SK-N-SH treated with all-trans-retinoic acid at 6 μM for 48 hours (cell line): ENCODE measurements around the gene TMEM144.

Source experiments
- ATAC-seq: fragments of 200-7000 bp; cut with Tn5 transposase; 3 replicates; pipeline ENCODE4 v1.9.1; 2020; ENCODE audit warnings: mild to moderate bottlenecking, moderate library complexity
- ARNTL ChIP-seq: fragments of 450-650 bp; formaldehyde crosslinking; IDR thresholded peaks from 2 replicates; pipeline ENCODE4 v1.5.0; 2020; ENCODE audit warnings: low read depth, mild to moderate bottlenecking, moderate library complexity, borderline replicate concordance
- BACH2 ChIP-seq: fragments of 250-450 bp; sonication (Bioruptor Pico); IDR thresholded peaks from 2 replicates; pipeline ENCODE4 v1.9.0; 2021; ENCODE audit warnings: mild to moderate bottlenecking, borderline replicate concordance
- CSDC2 ChIP-seq: fragments of 250-450 bp; sonication (Bioruptor Pico); IDR thresholded peaks from 2 replicates; pipeline ENCODE4 v1.5.0; 2020; ENCODE audit warnings: mild to moderate bottlenecking, moderate library complexity
- ESRRG ChIP-seq: fragments of 250-450 bp; sonication (Bioruptor Pico); IDR thresholded peaks from 2 replicates; pipeline ENCODE4 v1.6.1; 2021; ENCODE audit warnings: mild to moderate bottlenecking
- ISL1 ChIP-seq: fragments of 250-450 bp; sonication (Bioruptor Pico); IDR thresholded peaks from 2 replicates; pipeline ENCODE4 v2.1.2; 2022; ENCODE audit warnings: mild to moderate bottlenecking, moderate library complexity
- OSR1 ChIP-seq: fragments of 250-450 bp; sonication (Bioruptor Pico); IDR thresholded peaks from 2 replicates; pipeline ENCODE4 v1.8.0; 2022; ENCODE audit warnings: moderate library complexity, mild to moderate bottlenecking, inconsistent platforms
- PPARA ChIP-seq: fragments of 250-450 bp; sonication (Bioruptor Pico); IDR thresholded peaks from 2 replicates; pipeline ENCODE4 v1.5.0; 2020; ENCODE audit warnings: mild to moderate bottlenecking, borderline replicate concordance
- SNAI2 ChIP-seq: fragments of 250-450 bp; sonication (Bioruptor Pico); IDR thresholded peaks from 2 replicates; pipeline ENCODE4 v1.5.0; 2020; ENCODE audit warnings: mild to moderate bottlenecking, moderate library complexity
- ZC3H10 ChIP-seq: fragments of 250-450 bp; sonication (Bioruptor Pico); IDR thresholded peaks from 2 replicates; pipeline ENCODE4 v1.5.1; 2021; ENCODE audit warnings: mild to moderate bottlenecking, moderate library complexity
- ZFP3 ChIP-seq: fragments of 250-450 bp; sonication (Bioruptor Pico); IDR thresholded peaks from 2 replicates; pipeline ENCODE4 v1.5.0; 2020; ENCODE audit warnings: mild to moderate bottlenecking, moderate library complexity
- ZFP30 ChIP-seq: fragments of 450-650 bp; formaldehyde crosslinking; IDR thresholded peaks from 2 replicates; pipeline ENCODE4 v1.5.0; 2022; ENCODE audit warnings: mild to moderate bottlenecking, moderate library complexity
- ZNF565 ChIP-seq: fragments of 450-650 bp; formaldehyde crosslinking; conservative IDR thresholded peaks from 2 replicates; pipeline ENCODE4 v1.5.0; 2020; ENCODE audit warnings: low read depth, mild to moderate bottlenecking, moderate library complexity
- ZNF70 ChIP-seq: fragments of 450-650 bp; formaldehyde crosslinking; IDR thresholded peaks from 2 replicates; pipeline ENCODE4 v1.5.0; 2020; ENCODE audit warnings: mild to moderate bottlenecking, moderate library complexity
- ZNF8 ChIP-seq: fragments of 450-650 bp; formaldehyde crosslinking; IDR thresholded peaks from 2 replicates; pipeline ENCODE4 v1.5.0; 2020; ENCODE audit warnings: mild to moderate bottlenecking, moderate library complexity
- TF ChIP-seq, protein P1 (sequence below): fragments of 250-450 bp; sonication (Bioruptor Pico); IDR thresholded peaks from 2 replicates; pipeline ENCODE4 v1.5.0; 2020; ENCODE audit warnings: mild to moderate bottlenecking, moderate library complexity
- TF ChIP-seq, protein P2 (sequence below): fragments of 250-450 bp; sonication (Bioruptor Pico); IDR thresholded peaks from 2 replicates; pipeline ENCODE4 v1.8.0; 2020; ENCODE audit warnings: mild to moderate bottlenecking, moderate library complexity, borderline replicate concordance
- TF ChIP-seq, protein P3 (sequence below): fragments of 250-450 bp; sonication (Bioruptor Pico); IDR thresholded peaks from 2 replicates; pipeline ENCODE4 v1.5.1; 2020; ENCODE audit warnings: low read depth, mild to moderate bottlenecking, moderate library complexity
- TF ChIP-seq, protein P4 (sequence below): fragments of 250-450 bp; sonication (Bioruptor Pico); IDR thresholded peaks from 2 replicates; pipeline ENCODE4 v1.8.0; 2021; ENCODE audit warnings: low read depth, mild to moderate bottlenecking, moderate library complexity, borderline replicate concordance
- TF ChIP-seq, protein P5 (sequence below): fragments of 250-450 bp; sonication (Bioruptor Pico); IDR thresholded peaks from 2 replicates; pipeline ENCODE4 v1.5.1; 2021; ENCODE audit warnings: mild to moderate bottlenecking, moderate library complexity

Gene TMEM144

DNA sequence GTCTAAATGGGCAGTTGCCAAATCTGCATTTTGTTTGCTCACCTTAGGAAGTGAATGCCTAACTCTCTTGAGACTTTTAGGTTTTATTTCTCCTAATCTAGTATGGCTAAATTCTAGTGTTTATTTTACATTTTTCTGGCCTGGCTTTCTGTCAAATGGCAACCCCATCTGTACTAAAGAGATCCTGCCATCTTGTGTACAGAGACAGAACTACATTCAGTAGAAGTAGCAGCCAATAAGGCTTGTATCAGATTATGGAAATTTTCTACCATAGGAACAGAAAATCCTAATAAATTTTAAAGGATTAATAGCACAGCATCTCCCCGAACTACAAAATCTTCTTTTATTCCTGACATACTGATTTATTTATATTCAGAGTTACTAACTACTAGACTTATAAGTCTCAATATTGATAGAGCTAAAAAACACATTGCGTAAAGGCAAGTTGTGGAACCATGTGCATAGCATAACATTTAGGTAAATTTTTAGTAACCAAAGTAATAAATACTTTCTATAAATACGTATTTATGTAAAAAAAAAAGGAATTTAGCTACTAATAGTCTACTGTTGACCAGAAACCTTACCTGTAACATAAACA, 45.5 kb downstream of the TMEM144 start:
- no peak for TF ChIP-seq ZNF70
- no peak for TF ChIP-seq OSR1 (CRISPR knock-in tag)
- no peak for TF ChIP-seq ZC3H10
- TF ChIP-seq, protein P1, sequence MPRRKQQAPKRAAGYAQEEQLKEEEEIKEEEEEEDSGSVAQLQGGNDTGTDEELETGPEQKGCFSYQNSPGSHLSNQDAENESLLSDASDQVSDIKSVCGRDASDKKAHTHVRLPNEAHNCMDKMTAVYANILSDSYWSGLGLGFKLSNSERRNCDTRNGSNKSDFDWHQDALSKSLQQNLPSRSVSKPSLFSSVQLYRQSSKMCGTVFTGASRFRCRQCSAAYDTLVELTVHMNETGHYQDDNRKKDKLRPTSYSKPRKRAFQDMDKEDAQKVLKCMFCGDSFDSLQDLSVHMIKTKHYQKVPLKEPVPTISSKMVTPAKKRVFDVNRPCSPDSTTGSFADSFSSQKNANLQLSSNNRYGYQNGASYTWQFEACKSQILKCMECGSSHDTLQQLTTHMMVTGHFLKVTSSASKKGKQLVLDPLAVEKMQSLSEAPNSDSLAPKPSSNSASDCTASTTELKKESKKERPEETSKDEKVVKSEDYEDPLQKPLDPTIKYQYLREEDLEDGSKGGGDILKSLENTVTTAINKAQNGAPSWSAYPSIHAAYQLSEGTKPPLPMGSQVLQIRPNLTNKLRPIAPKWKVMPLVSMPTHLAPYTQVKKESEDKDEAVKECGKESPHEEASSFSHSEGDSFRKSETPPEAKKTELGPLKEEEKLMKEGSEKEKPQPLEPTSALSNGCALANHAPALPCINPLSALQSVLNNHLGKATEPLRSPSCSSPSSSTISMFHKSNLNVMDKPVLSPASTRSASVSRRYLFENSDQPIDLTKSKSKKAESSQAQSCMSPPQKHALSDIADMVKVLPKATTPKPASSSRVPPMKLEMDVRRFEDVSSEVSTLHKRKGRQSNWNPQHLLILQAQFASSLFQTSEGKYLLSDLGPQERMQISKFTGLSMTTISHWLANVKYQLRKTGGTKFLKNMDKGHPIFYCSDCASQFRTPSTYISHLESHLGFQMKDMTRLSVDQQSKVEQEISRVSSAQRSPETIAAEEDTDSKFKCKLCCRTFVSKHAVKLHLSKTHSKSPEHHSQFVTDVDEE (CRISPR knock-in tag): no peak
- no peak for TF ChIP-seq SNAI2 (CRISPR knock-in tag)
- TF ChIP-seq ISL1 (CRISPR knock-in tag): no peak
- TF ChIP-seq, protein P2, sequence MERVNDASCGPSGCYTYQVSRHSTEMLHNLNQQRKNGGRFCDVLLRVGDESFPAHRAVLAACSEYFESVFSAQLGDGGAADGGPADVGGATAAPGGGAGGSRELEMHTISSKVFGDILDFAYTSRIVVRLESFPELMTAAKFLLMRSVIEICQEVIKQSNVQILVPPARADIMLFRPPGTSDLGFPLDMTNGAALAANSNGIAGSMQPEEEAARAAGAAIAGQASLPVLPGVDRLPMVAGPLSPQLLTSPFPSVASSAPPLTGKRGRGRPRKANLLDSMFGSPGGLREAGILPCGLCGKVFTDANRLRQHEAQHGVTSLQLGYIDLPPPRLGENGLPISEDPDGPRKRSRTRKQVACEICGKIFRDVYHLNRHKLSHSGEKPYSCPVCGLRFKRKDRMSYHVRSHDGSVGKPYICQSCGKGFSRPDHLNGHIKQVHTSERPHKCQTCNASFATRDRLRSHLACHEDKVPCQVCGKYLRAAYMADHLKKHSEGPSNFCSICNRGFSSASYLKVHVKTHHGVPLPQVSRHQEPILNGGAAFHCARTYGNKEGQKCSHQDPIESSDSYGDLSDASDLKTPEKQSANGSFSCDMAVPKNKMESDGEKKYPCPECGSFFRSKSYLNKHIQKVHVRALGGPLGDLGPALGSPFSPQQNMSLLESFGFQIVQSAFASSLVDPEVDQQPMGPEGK (CRISPR knock-in tag): no peak
- ATAC-seq: peak; percentile 77

DNA sequence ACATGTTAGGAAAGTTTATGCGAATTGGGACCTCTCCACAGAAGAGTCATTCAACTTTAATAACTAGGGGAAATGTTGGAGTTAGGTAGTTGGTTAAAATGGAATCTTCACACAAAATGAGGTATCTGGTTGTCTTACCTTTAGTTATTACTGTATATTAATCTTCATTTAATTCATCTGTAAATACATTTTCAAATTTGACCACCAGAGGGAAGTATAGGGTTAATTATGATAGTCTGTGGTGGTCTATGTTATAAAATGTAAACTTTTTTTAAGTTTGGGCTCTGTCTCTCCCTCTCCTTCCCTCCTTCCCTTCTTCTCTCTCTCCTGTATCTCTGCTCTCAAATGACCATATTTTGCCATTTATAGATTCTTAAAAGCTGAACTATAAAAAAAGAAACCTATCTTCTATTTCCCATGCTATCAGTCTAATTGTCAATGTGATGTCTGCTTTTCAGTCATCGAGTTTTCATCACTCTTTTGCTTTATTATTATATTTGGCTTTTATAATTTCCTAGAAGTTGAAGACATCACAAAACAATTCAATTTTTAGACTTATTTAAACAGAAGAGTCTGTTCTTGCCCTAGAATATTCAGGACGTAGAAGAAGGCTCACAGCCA, 49.8 kb downstream of the TMEM144 start:
- ATAC-seq: peak; percentile 70
- TF ChIP-seq OSR1 (CRISPR knock-in tag) (no peak), ISL1 (CRISPR knock-in tag) (no peak), ZNF70 (no peak), ZNF8 (no peak), PPARA (CRISPR knock-in tag) (no peak), SNAI2 (CRISPR knock-in tag) (no peak), ARNTL (CRISPR knock-in tag) (no peak), CSDC2 (CRISPR knock-in tag) (no peak), ZC3H10 (no peak), ZFP30 (CRISPR knock-in tag) (no peak), ZFP3 (CRISPR knock-in tag) (no peak), ESRRG (CRISPR knock-in tag) (no peak), ZNF565 (no peak), BACH2 (CRISPR knock-in tag) (no peak)
- TF ChIP-seq, protein P3, sequence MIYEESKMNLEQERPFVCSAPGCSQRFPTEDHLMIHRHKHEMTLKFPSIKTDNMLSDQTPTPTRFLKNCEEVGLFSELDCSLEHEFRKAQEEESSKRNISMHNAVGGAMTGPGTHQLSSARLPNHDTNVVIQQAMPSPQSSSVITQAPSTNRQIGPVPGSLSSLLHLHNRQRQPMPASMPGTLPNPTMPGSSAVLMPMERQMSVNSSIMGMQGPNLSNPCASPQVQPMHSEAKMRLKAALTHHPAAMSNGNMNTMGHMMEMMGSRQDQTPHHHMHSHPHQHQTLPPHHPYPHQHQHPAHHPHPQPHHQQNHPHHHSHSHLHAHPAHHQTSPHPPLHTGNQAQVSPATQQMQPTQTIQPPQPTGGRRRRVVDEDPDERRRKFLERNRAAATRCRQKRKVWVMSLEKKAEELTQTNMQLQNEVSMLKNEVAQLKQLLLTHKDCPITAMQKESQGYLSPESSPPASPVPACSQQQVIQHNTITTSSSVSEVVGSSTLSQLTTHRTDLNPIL (CRISPR knock-in tag): no peak
- TF ChIP-seq, protein P2 (CRISPR knock-in tag): no peak
- TF ChIP-seq, protein P4, sequence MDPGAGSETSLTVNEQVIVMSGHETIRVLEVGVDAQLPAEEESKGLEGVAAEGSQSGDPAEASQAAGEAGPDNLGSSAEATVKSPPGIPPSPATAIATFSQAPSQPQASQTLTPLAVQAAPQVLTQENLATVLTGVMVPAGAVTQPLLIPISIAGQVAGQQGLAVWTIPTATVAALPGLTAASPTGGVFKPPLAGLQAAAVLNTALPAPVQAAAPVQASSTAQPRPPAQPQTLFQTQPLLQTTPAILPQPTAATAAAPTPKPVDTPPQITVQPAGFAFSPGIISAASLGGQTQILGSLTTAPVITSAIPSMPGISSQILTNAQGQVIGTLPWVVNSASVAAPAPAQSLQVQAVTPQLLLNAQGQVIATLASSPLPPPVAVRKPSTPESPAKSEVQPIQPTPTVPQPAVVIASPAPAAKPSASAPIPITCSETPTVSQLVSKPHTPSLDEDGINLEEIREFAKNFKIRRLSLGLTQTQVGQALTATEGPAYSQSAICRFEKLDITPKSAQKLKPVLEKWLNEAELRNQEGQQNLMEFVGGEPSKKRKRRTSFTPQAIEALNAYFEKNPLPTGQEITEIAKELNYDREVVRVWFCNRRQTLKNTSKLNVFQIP (CRISPR knock-in tag): no peak
- TF ChIP-seq, protein P5, sequence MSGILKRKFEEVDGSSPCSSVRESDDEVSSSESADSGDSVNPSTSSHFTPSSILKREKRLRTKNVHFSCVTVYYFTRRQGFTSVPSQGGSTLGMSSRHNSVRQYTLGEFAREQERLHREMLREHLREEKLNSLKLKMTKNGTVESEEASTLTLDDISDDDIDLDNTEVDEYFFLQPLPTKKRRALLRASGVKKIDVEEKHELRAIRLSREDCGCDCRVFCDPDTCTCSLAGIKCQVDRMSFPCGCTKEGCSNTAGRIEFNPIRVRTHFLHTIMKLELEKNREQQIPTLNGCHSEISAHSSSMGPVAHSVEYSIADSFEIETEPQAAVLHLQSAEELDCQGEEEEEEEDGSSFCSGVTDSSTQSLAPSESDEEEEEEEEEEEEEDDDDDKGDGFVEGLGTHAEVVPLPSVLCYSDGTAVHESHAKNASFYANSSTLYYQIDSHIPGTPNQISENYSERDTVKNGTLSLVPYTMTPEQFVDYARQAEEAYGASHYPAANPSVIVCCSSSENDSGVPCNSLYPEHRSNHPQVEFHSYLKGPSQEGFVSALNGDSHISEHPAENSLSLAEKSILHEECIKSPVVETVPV (CRISPR knock-in tag): no peak
- TF ChIP-seq, all 23 proteins: peak for 0
